B cell (primary cell): Measurements from ENCODE around the gene VPS37C. TPM values are rescaled to one million over a fixed set of nuclear protein-coding genes. Genes with fewer than 3 reads are reported as not detected.

Experiments used
- ATAC-seq: fragments of 200-7000 bp; cut with Tn5 transposase; one replicate; pipeline ENCODE4 v1.10.0; 2021; ENCODE audit warnings: low read depth, mild to moderate bottlenecking, moderate number of reproducible peaks, moderate library complexity
- CTCF ChIA-PET: fragments of 350-600 bp; sonication (Branson Sonifier 250); formaldehyde crosslinking; loops from one replicate; lab custom pipeline; 2021; ENCODE audit warnings: antibody characterized with exemption, inconsistent platforms; lab: Charles Lee
- POLR2A ChIA-PET: fragments of 350-600 bp; sonication (Branson Sonifier 250); formaldehyde crosslinking; loops from one replicate; lab custom pipeline; 2021; ENCODE audit warnings: antibody characterized with exemption; lab: Charles Lee
- DNase-seq: peaks from one replicate; pipeline ENCODE4 v3.0.0; 2013
- H2AFZ ChIP-seq: 2 replicates; pipeline ENCODE4 v1.6.1; 2012; ENCODE audit warnings: mild to moderate bottlenecking, low read depth, low read length; ENCODE audit not compliant: insufficient read depth, poor library complexity, severe bottlenecking
- H3K27ac ChIP-seq, 2 donors: 1 replicate in 1 of 2; 2 replicates in 1 of 2; pipeline ENCODE4 v1.5.1; 2012 to 2013; ENCODE audit warnings: low read length in 2 of 2, mild to moderate bottlenecking in 2 of 2, moderate library complexity in 1 of 2
- H3K27me3 ChIP-seq, 4 experiments: fragments of 200-600 bp in 1 of 4; sonication (generic) in 1 of 4; replicated peaks in 1 of 4; 1 replicate in 2 of 4; 2 replicates in 2 of 4; pipeline versions ENCODE4 v1.6.1 to v1.7.0; 2013 to 2016; ENCODE audit warnings: low read length in 3 of 4, mild to moderate bottlenecking in 2 of 4, mixed read lengths in 1 of 4, moderate library complexity in 1 of 4; ENCODE audit not compliant: insufficient read depth in 4 of 4, control insufficient read depth in 3 of 4; ENCODE audit errors: control extremely low read depth in 1 of 4
- H3K36me3 ChIP-seq, 2 experiments: replicated peaks in 1 of 2; 1 replicate in 1 of 2; 2 replicates in 1 of 2; pipeline versions ENCODE4 v1.6.1 to v1.7.1; 2013; ENCODE audit warnings: low read length in 1 of 2; ENCODE audit not compliant: insufficient read depth in 2 of 2, control insufficient read depth in 1 of 2; ENCODE audit errors: control extremely low read depth in 1 of 2, extremely low read depth in 1 of 2
- H3K4me1 ChIP-seq, 2 donors: fragments of 200-600 bp in 1 of 2; sonication (generic) in 1 of 2; 1 replicate in 1 of 2; 2 replicates in 1 of 2; pipeline versions ENCODE4 v1.5.1 to v1.6.1; 2013 to 2017; ENCODE audit warnings: low read length in 2 of 2; ENCODE audit not compliant: control insufficient read depth in 2 of 2, insufficient read depth in 2 of 2
- H3K4me2 ChIP-seq: replicated peaks from 2 replicates; pipeline ENCODE3; 2012; ENCODE audit warnings: mild to moderate bottlenecking, low read depth, low read length; ENCODE audit not compliant: poor library complexity, severe bottlenecking
- H3K4me3 ChIP-seq, 5 experiments: fragments of 200-600 bp in 1 of 5; sonication (generic) in 1 of 5; 1 replicate in 3 of 5; 2 replicates in 2 of 5; pipeline versions ENCODE4 v1.5.1 to v1.7.0; 2011 to 2016; ENCODE audit warnings: low read length in 4 of 5, mild to moderate bottlenecking in 4 of 5, low read depth in 2 of 5, control low read depth in 1 of 5, moderate library complexity in 1 of 5; ENCODE audit not compliant: insufficient read depth in 1 of 5; ENCODE audit errors: control extremely low read depth in 1 of 5, extremely low read depth in 1 of 5
- H3K79me2 ChIP-seq: fragments of 200-600 bp; sonication (generic); one replicate; pipeline ENCODE4 v1.6.0; 2016; ENCODE audit warnings: low read length; ENCODE audit not compliant: control insufficient read depth, insufficient read depth
- H3K9ac ChIP-seq: fragments of 200-600 bp; sonication (generic); 2 replicates; pipeline ENCODE4 v1.6.1; 2017; ENCODE audit warnings: mild to moderate bottlenecking, low read length, moderate library complexity
- H3K9me3 ChIP-seq, 3 donors: one replicate each; pipeline versions ENCODE4 v1.6.1 to v1.7.1; 2013; ENCODE audit warnings: low read length in 2 of 3; ENCODE audit not compliant: control insufficient read depth in 2 of 3, insufficient read depth in 1 of 3; ENCODE audit errors: control extremely low read depth in 1 of 3
- H4K20me1 ChIP-seq: 2 replicates; pipeline ENCODE4 v1.6.0; 2012; ENCODE audit warnings: mild to moderate bottlenecking, low read length; ENCODE audit not compliant: insufficient read depth, control insufficient read depth, poor library complexity, severe bottlenecking
- H3K27ac Mint-ChIP-seq: one replicate; pipeline ENCODE4 v1.8.0; 2021; ENCODE audit warnings: mixed read lengths
- H3K27me3 Mint-ChIP-seq: one replicate; pipeline ENCODE4 v1.8.0; 2021; ENCODE audit warnings: mixed read lengths
- H3K4me1 Mint-ChIP-seq: one replicate; pipeline ENCODE4 v1.8.0; 2021; ENCODE audit warnings: mixed read lengths
- H3K4me3 Mint-ChIP-seq: one replicate; pipeline ENCODE4 v1.8.0; 2021; ENCODE audit warnings: mixed read lengths
- H3K9me3 Mint-ChIP-seq: one replicate; pipeline ENCODE4 v1.8.0; 2022; ENCODE audit warnings: mixed read lengths; ENCODE audit not compliant: insufficient read depth
- CTCF ChIP-seq: fragments of 200-600 bp; IDR thresholded peaks from one replicate; pipeline ENCODE4 v1.8.0; 2022; ENCODE audit warnings: antibody characterized with exemption, mild to moderate bottlenecking
- EZH2 ChIP-seq: IDR thresholded peaks from 2 replicates; pipeline ENCODE4 v1.6.1; 2012; ENCODE audit warnings: borderline replicate concordance, low read depth, mild to moderate bottlenecking, moderate library complexity, low read length; ENCODE audit not compliant: insufficient read depth, poor library complexity, severe bottlenecking
- WGBS: methylation state at CpG from one replicate; pipeline ENCODE4 v1.1.5; 2013; ENCODE audit warnings: missing lambda C conversion rate; ENCODE audit not compliant: insufficient coverage; 5-methylcytosine and 5-hydroxymethylcytosine counted together
- intact Hi-C: fragments of 100-400 bp; cut with micrococcal nuclease; formaldehyde crosslinking; loops from one replicate; pipeline ENCODE4 v1.10.0; 2022
- polyA plus RNA-seq: library from polyadenylated mRNA; depleted of rRNA; stranded (reverse); fragments of >200 nt; gene quantifications from 2 replicates; pipeline ENCODE4 v1.2.3, GENCODE V29; 2012
- total RNA-seq, 2 donors: library from RNA; stranded (reverse); fragments of 120-200 nt in 1 of 2; gene quantifications; 1 replicate in 1 of 2; 2 replicates in 1 of 2; pipeline versions ENCODE4 v1.2.3 to v1.2.4, GENCODE V29; 2013 to 2022

The VPS37C gene
- total and polyA plus RNA-seq, 2 donors (not counting 1 experiment from before 2014, with no cell fraction given), result 6.4 to 20.1 TPM

DNA sequence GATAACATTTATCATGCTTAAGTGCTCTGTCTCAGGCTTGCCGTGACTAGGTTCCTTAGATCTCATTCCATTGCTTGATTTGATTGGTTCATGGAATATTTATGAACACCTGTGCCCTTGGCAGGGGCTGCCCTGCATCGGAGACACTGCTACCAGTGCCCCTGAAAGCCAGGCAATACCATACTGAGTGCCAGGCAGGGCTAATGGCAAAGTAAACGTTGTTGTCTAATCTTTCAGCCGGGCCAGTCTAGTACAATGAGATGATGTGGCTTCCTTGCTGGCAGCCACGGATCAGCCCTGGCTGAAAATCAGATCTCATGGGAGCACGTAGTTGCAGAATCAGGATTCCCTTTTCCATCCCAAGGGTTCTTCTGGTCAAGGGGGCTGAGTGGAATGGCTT is 37.1 kb upstream of the VPS37C start:
- H3K27me3 Mint-ChIP-seq, result peaks cover 35% of the 10 kb centered on the region
- Histone ChIP-seq H3K4me1 (no peaks in the 10 kb centered on the region), H3K4me3 (no peak overlapping the region), H3K9ac (no peak overlapping the region), H4K20me1 (no peaks in the 10 kb centered on the region), H3K36me3 (no peaks in the 10 kb centered on the region), H3K27me3 (peaks cover 0 to 3% (median 0%) of the 10 kb centered on the region in 4 experiments), H3K79me2 (no peaks in the 10 kb centered on the region), H2AFZ (no peak overlapping the region), H3K27ac (no peak overlapping the region), H3K4me2 (no peak overlapping the region), H3K9me3 (peaks cover 0 to 3% (median 0%) of the 10 kb centered on the region in 3 donors)
- no peak overlapping the region for H3K27ac Mint-ChIP-seq
- DNase-seq (no peak), ATAC-seq (no peak)
- POLR2A ChIA-PET, result no interaction called here
- CTCF ChIA-PET, result interaction anchor here (0.6 kb wide), 1 partner anchor 10 kb away, joined by 3 read pairs; no protein-coding TSS in a partner anchor
- H3K9me3 Mint-ChIP-seq, result no peaks in the 10 kb centered on the region
- intact Hi-C loops, result no loop called here
- WGBS, result 91% methylated on average over 4 of the region's 6 CpGs
- no peaks in the 10 kb centered on the region for H3K4me1 Mint-ChIP-seq
- H3K4me3 Mint-ChIP-seq, result no peak overlapping the region
- TF ChIP-seq EZH2, result no peak
- TF ChIP-seq CTCF, result no peak

DNA sequence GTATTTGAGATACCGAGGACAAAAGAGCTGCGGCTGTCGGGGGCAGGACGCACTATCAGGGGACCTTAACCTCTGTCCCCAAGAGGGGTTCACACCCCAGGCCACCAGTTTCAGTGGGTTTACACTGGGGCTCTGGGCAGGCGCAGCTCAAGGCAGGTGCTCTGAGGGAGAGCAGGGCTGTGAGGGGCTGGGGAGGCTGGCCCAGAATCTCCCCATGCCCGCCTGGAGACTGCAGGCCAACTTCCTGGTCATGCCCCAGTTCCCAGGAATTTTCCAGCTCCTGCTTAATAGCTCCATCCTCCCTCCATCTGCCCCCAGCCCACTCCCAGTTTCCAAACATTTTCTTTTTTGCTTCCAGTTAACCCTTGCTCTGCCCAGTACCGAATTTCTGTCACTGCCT is 34.5 kb upstream of the VPS37C start:
- H3K4me1 Mint-ChIP-seq, result no peaks in the 10 kb centered on the region
- no peak overlapping the region for H3K4me3 ChIP-seq

More for the DNA sequence above, 34.5 kb upstream of the VPS37C start:
- CTCF ChIA-PET, result interaction anchor here (1.2 kb wide), 1 partner anchor 9 kb away, joined by 3 read pairs; no protein-coding TSS in a partner anchor
- DNase-seq, result no peak
- intact Hi-C loops, result no loop called here
- Histone ChIP-seq H3K9ac (no peak overlapping the region), H3K79me2 (no peaks in the 10 kb centered on the region), H3K27me3 (peaks cover 0 to 3% (median 0%) of the 10 kb centered on the region in 4 experiments), H3K36me3 (no peaks in the 10 kb centered on the region), H4K20me1 (no peaks in the 10 kb centered on the region), H2AFZ (no peak overlapping the region), H3K4me2 (no peak overlapping the region), H3K4me1 (no peaks in the 10 kb centered on the region), H3K9me3 (peaks cover 0 to 3% (median 3%) of the 10 kb centered on the region in 3 donors), H3K27ac (no peak overlapping the region)
- no peak overlapping the region for H3K4me3 Mint-ChIP-seq
- peaks cover 28% of the 10 kb centered on the region for H3K27me3 Mint-ChIP-seq
- WGBS, result 88% methylated on average over 5 of the region's 7 CpGs
- ATAC-seq, result no peak
- H3K9me3 Mint-ChIP-seq, result no peaks in the 10 kb centered on the region
- POLR2A ChIA-PET, result no interaction called here
- H3K27ac Mint-ChIP-seq, result no peak overlapping the region
- TF ChIP-seq CTCF (no peak), EZH2 (no peak)
